Measurements from ENCODE around the gene ANKRD42. TPM values are rescaled to one million over a fixed set of nuclear protein-coding genes. Genes with fewer than 3 reads are reported as not detected.

Gene ANKRD42
- polyA plus RNA-seq, 2 of the 4 experiments (the other 2 are of a cell fraction) = 9.1 to 13.2 TPM

GRCh38 chr11:83150450-83150849, 43.1 kb upstream of the ANKRD42 start (continued):
- TF ChIP-seq, protein P1, sequence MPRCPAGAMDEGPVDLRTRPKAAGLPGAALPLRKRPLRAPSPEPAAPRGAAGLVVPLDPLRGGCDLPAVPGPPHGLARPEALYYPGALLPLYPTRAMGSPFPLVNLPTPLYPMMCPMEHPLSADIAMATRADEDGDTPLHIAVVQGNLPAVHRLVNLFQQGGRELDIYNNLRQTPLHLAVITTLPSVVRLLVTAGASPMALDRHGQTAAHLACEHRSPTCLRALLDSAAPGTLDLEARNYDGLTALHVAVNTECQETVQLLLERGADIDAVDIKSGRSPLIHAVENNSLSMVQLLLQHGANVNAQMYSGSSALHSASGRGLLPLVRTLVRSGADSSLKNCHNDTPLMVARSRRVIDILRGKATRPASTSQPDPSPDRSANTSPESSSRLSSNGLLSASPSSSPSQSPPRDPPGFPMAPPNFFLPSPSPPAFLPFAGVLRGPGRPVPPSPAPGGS (IDR thresholded peaks at IDR 0.05) = no peak
- no peak for TF ChIP-seq ESRRA (IDR thresholded peaks at IDR 0.05; ENCODE audit: borderline replicate concordance, low read length)
- TF ChIP-seq FOSL2 (IDR thresholded peaks at IDR 0.05) = no peak
- no peak for TF ChIP-seq FOSL2 (CRISPR knock-in tag; IDR thresholded peaks at IDR 0.05)
- TF ChIP-seq TP53 (CRISPR knock-in tag; IDR thresholded peaks at IDR 0.05) = no peak

DNA sequence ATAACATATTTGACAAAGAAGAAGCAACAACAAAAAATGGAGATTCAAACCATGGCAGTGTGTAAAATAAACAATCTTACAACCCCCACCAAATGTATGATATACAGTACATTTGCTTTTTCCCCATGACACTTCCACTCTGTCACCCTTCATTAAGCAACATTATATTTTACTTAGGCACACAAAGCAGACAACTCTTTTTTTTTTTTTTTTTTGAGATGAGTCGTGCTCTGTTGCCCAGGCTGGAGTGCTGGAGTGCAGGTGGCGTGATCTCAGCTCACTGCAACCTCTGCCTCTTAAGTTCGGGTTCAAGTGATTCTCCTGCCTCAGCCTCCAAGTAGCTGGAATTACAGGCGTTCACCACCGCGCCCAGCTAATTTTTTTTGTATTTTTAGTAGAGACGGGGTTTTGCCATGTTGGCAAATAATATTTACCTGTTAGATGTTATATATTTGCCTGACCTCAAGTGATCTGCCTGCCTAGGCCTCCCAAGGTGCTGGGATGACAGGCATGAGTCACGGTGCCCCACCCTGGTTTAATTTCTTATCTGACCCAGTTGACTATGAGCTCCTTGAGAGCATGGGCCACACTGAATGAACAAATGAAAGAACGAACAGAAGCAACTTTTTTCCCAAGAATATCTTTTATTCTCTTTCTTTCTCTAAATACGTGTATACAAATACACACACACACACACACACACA, 42.1 kb upstream of the ANKRD42 start:
- TF ChIP-seq MAFK (IDR thresholded peaks at IDR 0.05; ENCODE audit: partially characterized antibody) (peak; percentile 46), NPAS2 (CRISPR knock-in tag; IDR thresholded peaks at IDR 0.05; ENCODE audit: borderline replicate concordance) (no peak), FOSL2 (IDR thresholded peaks at IDR 0.05) (no peak), FOSL2 (CRISPR knock-in tag; IDR thresholded peaks at IDR 0.05) (0 out of 2 replicates have a peak, but pooled peaks have one; percentile 23), CTCF (IDR thresholded peaks at IDR 0.05) (no peak), POLR2A (IDR thresholded peaks at IDR 0.05; ENCODE audit: low read length) (no peak)
- WGBS (ENCODE audit: missing lambda C conversion rate) = 35% methylated on average over 10 of the region's 10 CpGs
- no peak for ATAC-seq
- DNase-seq (ENCODE audit: low read depth in 1 of 2, low spot score in 1 of 2) = peak in 1 of 2 experiments; percentile 53
- Histone ChIP-seq H3K4me1 (peaks cover 16% of the 10 kb centered on the region), H3K4me3 (no peak overlapping the region), H3K27ac (0 out of 6 replicates have a peak overlapping the region, but pooled peaks of 1 of the 2 experiments have one; percentile 14), H3K9me3 (no peaks in the 10 kb centered on the region), H3K4me2 (peak overlapping the region; percentile 48)
- ChIA-PET POLR2A (no interaction called here), CTCF (interaction anchor here (0.6 to 2.4 kb wide), 5 partner anchors 11 to 222 kb away, joined by 3 to 6 read pairs (median 3); no protein-coding TSS in a partner anchor)
- no peak for FAIRE-seq

DNA sequence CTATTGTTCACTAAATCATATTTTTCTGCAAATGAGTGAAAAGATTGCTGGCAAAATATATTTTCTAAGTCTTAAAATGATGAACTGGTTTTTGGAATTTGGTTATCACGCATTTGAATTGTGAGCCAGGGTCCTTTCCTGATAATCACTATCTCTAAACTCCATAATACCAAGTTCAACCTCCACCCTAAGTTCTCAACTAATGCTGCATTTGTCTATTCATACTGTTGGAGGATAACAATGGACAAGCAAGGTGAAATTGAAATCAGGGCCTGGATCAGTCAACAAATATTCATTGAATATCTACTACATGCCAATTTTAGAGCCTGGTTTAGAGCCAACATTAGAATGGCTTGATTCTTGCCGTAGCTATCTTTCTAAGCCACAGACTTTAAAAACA, 41.2 kb upstream of the ANKRD42 start:
- ATAC-seq = no peak
- H3K4me3 ChIP-seq = no peak overlapping the region
- TF ChIP-seq, protein P2, sequence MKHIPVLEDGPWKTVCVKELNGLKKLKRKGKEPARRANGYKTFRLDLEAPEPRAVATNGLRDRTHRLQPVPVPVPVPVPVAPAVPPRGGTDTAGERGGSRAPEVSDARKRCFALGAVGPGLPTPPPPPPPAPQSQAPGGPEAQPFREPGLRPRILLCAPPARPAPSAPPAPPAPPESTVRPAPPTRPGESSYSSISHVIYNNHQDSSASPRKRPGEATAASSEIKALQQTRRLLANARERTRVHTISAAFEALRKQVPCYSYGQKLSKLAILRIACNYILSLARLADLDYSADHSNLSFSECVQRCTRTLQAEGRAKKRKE (CRISPR knock-in tag; IDR thresholded peaks at IDR 0.05; ENCODE audit: low read depth) = no peak
- peak overlapping the region; percentile 48; the same call in 1 of the 3 replicates for H3K4me2 ChIP-seq
- peaks cover 16% of the 10 kb centered on the region for H3K4me1 ChIP-seq
- 92% methylated on average over 2 of the region's 2 CpGs for WGBS (ENCODE audit: missing lambda C conversion rate)
- no peak for DNase-seq (ENCODE audit: low read depth in 1 of 2, low spot score in 1 of 2)
- no peak for FAIRE-seq
- CTCF ChIA-PET = interaction anchor here (2.4 kb wide), 1 partner anchor 12 kb away, joined by 6 read pairs; no protein-coding TSS in a partner anchor
- H3K9me3 ChIP-seq = no peaks in the 10 kb centered on the region
- POLR2A ChIA-PET = no interaction called here
- H3K27ac ChIP-seq = no peak overlapping the region

GRCh38 chr11:83153764-83154163, 39.7 kb upstream of the ANKRD42 start:
- no peak for ATAC-seq
- Histone ChIP-seq H3K27ac (no peak overlapping the region), H3K9me3 (no peaks in the 10 kb centered on the region), H3K4me3 (no peak overlapping the region), H3K4me1 (peaks cover 16% of the 10 kb centered on the region), H3K4me2 (no peak overlapping the region)
- WGBS (ENCODE audit: missing lambda C conversion rate) = 94% methylated on average over 6 of the region's 6 CpGs
- no peak for FAIRE-seq
- CTCF ChIA-PET = interaction anchor here (3.0 kb wide), 1 partner anchor 65 kb away, joined by 9 read pairs; no protein-coding TSS in a partner anchor
- DNase-seq (ENCODE audit: low read depth in 1 of 2, low spot score in 1 of 2) = no peak
- POLR2A ChIA-PET = no interaction called here
- TF ChIP-seq CTCF (IDR thresholded peaks at IDR 0.05) (no peak), PHF8 (IDR thresholded peaks at IDR 0.05; ENCODE audit: borderline replicate concordance, low read depth) (no peak), SMC3 (IDR thresholded peaks at IDR 0.05) (no peak), NR3C1 (IDR thresholded peaks at IDR 0.05) (no peak), EHMT2 (IDR thresholded peaks at IDR 0.05; ENCODE audit: low read depth) (no peak), CEBPB (IDR thresholded peaks at IDR 0.05) (no peak), SREBF2 (IDR thresholded peaks at IDR 0.05) (no peak), JUNB (IDR thresholded peaks at IDR 0.05) (no peak), POLR2AphosphoS2 (conservative IDR thresholded peaks at IDR 0.05; ENCODE audit: low read length) (no peak), HMGXB4 (CRISPR knock-in tag; IDR thresholded peaks at IDR 0.05; ENCODE audit: borderline replicate concordance) (no peak), ZNF302 (CRISPR knock-in tag; IDR thresholded peaks at IDR 0.05) (no peak), RFX5 (IDR thresholded peaks at IDR 0.05) (no peak), POLR2A (IDR thresholded peaks at IDR 0.05; ENCODE audit: low read length) (no peak), CHD2 (IDR thresholded peaks at IDR 0.05; ENCODE audit: low read length, partially characterized antibody) (no peak), ZC3H11A (IDR thresholded peaks at IDR 0.05) (no peak)

Data from A549 (cell line).